Left forelimb (tissue), 1 donor: Measurements from ENCODE around the gene RGS3.
A peak's percentile ranks its signal among the peaks of the same experiment; 100 is the strongest.

ENCODE experiments used
- DNase-seq: peaks from one replicate; pipeline ENCODE4 v3.0.0-alpha.2; 2018; ENCODE audit warnings: low spot score

RGS3 gene

DNA sequence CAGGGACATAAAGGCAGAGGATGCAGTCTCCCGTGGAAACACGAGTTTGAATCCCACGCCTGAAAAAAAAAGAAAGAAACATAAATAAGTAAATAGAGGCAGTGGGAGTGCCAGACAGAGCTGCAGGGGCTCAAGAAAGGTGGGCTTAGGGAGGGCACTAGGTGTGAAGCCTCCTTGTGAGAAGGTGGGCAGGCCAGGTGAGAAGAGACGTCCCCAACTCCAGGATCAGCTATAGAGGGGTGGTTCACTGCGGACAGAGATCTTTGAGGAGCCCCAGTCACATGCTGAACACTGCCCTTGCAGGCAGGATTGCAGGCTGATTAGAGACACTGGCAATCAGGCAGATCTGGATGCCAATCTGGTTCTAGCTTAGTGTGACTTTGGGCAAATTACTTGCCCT lies 172.1 kb downstream of the RGS3 start:
- peak; percentile 40 for DNase-seq

DNA sequence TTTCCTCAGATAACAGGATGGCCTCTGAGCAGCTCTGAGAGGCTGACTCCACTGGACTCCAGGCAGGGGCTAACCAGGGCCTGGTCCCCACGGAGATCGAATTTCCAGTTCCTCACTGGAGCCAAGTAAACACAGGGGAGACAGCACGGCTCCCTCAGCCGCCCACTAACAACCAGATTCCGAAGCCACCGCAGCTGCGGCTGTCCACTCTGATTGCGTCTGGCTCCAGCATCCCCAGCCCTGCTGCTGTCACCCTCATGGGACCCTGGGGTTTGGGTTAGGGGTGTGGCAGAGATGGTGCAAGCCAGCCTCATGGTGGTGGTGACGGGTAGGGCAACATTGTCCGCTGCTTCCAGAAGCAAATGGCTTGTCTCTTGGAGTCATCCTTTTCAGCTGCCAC lies 172.6 kb downstream of the RGS3 start:
- DNase-seq, result peak; percentile 72

DNA sequence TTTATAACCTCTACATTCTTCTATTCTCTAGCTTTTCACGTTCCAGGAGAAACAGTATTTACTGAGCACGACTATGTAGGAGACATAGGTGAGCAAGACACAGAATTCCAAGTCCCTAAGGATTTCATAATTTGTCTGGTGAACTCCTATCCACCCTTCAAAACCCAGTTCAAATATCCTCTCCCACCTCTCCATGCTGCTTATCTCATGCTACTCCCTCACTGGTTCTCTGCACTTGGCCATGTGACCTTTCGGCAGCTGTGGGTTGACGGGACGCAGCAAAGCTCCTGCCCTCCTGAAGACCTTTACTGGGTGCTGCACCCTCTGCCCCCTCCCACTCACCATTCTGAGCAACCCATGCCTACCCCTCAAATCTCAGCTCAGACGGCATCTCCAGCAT lies 173.2 kb downstream of the RGS3 start:
- DNase-seq, result peak; percentile 31

DNA sequence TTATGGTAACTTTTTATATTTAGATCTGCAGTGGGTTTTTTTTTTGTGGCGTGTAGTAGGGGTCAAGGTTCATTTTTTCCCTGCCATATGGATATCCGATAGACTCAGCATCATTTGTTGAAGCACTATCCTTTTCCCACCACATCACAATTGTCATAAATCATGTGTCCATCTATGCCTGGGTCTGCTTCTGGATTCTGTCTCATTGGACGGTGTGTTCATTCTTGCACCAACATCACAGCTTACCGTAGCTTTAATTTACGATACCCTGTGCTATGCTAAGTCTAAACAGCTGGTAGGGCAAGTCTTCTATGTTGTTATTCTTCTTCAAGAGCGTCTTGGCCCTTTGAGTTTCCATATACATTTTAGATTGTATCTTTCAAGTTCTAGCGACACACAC lies 175.0 kb downstream of the RGS3 start:
- peak; percentile 15 for DNase-seq

DNA sequence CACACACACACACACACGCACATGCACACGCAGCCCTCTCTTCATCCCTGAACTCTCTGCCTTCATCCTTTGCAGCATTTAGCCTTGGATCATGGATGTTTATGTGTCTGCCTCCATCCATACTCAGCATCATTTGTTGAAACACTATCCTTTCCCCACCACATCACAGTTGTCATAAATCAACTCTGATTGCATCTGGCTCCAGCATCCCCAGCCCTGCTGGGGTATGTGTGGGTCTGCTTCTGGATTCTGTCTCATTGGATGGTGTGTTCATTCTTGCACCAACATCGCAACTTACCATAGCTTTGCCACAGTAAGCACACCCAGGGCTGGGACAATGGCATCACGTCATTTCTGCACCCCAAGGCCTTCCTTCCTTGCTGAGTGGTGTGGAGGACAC lies 175.4 kb downstream of the RGS3 start:
- DNase-seq, result peak; percentile 42

DNA sequence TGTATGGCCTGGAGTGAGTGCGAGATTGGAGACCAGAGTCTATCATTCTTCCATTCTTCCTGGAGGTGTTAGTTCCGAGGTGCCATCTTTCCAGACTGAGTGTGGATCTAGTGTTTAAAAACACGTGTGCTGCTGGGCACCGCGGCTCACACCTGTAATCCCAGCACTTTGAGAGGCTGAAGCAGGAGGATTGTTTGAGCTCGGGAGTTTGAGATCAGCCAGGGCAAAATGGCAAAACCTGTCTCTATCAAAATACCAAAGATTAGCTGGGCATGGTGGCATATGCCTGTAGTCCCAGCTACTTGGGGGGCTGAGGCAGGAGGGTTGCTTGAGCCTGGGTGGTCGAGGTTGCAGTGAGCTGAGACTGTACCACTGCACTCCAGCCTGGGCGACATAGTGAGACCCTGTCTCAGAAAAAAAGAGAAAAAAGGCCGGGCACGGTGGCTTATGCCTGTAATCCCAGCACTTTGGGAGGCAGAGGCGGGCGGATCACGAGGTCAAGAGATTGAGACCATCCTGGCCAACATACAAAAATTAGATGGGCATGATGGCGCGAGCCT lies 176.0 kb downstream of the RGS3 start:
- DNase-seq, result peak; percentile 46

DNA sequence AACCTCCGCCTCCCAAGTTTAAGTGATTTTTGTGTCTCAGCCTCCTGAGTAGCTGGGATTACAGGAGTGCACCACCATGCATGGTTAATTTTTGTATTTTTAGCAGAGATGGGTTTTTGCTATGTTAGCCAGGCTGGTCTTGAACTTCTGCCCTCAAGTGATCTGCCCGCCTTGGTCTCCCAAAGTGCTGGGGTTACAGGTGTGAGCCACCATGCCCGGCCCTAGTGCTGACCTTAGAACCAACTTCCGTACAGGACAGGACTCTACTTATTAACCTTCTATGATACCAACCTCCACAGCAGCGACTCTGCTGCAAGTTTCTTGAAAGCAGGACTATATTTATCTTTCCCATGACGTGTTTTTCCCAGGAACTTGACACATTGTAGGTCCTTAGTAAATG lies 176.9 kb downstream of the RGS3 start:
- DNase-seq, result peak; percentile 25

DNA sequence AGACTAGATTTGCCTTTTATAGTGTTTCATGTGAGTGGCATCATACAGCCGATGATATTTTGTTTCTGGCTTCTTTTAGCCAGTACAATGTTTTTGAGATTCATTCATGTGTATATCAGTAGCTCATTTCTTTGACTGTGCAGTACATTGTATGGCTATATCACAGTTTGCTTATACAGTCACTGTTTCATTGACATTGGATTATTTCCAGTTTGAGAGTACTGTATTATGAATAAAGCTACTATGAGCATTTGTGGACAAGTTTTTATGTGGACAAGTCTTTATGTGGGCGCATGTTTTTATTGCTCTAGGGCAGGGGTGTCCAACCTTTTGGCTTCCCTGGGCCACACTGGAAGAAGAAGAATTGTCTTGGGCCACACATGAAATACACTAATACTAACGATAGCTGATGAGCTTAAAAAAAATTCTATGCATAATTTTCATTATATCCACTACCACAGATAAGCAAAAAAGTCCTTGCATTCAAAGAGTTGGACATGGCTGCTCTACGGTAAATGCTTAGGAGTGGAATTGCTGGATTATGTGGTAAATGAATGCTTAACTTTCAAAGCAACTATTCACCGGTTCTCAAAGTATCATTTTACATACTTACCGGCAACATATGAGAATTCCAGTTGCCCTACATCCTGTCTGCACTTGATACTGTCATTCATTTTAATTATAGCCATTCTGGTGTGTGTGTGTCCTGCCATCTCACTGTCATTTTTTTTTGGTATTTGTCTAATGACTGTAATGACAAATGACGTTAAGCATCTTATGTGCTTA lies 177.8 kb downstream of the RGS3 start:
- no peak for DNase-seq

DNA sequence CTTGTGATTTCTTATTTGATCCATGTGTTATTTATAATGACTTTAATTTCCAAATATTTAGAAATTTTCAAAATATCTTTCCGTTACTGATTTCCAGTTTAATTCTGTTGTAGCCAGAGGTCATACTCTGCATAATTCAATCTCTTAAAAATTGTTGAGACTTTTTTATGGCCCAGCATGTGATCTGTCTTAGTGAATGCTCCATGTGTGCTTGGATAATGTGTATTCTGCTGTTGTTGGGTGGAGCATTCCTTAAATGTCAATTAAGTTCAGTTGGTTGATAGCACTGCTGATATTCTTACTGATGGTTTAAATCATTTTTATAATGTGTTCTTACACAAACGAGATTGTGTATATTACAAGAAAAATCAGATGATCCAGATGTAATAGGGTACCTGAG lies 180.8 kb downstream of the RGS3 start:
- DNase-seq, result no peak

DNA sequence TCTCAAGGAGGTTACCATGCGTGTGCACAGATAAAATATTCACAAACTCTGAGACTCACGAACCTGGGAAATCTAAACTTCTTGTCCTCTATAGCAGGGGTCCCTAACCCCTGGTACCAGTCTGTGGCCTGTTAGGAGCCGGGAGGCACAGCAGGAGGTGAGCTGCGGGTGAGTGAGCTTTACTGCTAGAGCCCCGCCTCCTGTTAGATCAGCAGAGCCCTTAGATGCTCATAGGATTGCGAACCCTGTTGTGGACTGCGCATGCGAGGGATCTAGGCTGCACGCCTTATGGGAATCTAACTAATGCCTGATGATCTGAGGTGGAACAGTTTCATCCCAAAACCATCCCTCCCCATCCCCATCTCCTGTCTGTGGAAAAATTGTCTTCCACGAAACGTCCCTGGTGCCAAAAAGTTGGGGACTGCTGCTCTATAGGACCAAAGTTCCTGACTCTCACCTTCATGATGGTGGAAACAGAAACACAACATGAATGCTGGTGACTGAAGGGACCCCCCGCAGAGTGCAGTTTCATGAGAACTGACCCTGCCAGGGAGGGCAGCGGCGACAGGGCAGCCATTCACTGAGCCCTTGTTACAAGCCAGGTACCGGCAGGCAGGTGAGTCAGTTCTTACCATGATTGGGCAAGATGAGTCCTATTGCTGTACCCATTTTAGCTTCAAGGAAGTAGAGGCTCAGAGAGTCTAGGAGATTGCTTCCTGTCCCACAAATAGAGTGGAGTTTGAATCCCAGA lies 181.9 kb downstream of the RGS3 start:
- no peak for DNase-seq

DNA sequence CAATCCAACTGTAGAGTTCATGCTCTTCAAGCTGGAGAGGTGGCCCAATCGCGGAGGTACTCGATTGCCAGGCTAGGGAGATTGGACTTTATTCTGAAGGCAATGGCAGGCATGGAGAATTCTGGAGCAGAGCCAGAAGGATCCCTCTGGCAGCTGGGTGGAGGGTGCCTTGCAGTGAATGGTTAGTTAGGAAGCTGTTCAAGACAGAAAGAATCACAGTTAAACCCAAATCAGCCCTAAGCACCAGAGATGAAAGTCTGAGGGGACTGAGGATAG lies 182.4 kb downstream of the RGS3 start:
- DNase-seq, result no peak

DNA sequence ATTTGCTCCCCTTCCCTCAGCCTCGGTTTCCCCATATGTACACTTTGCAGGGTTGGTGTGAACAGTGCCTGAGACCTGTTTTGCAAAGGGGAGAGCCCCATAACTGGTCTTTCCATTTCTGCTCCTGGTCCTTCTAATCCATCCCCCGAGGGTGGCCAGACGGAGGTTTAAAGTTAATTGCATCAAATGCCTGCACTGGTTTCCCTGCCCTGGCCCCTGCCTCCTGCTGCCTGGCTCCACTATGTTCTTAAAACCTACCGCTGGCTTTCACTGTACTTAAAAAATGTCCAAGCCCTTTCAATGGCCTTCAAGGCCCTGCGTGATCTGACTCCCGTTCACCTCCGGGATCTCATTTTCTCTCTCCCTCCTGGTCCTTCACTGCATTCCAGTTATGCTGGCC lies 183.0 kb downstream of the RGS3 start:
- no peak for DNase-seq
